H1 (cell line): ENCODE data around the gene MAP3K15. TPM values are rescaled to one million over a fixed set of nuclear protein-coding genes. Genes with fewer than 3 reads are reported as not detected.

Experiments used
- polyA plus RNA-seq, 7 experiments: library from polyadenylated mRNA; depleted of rRNA in 3 of 7; stranded (reverse) in 5 of 7; unstranded in 2 of 7; fragments of >200 nt in 5 of 7; fragments of 200-250 nt in 2 of 7; gene quantifications; 1 replicate in 5 of 7; 2 replicates in 1 of 7; 4 replicates in 1 of 7; pipeline versions ENCODE4 v1.2.1 to v1.2.3, GENCODE V29; 2011 to 2013; ENCODE audit warnings: missing spikeins in 2 of 7, mixed read lengths in 2 of 7
- total RNA-seq: library from RNA; stranded (reverse); fragmentation: NEBNext Ultra II Directional; extraction: Animal tissue kit (Norgen Biotek cat#: 25700); gene quantifications from 2 replicates; pipeline ENCODE4 v1.2.1, GENCODE V29; 2021
- TF ChIP-seq, protein P1 (sequence below): fragments of 300-600 bp; sonication (generic); IDR thresholded peaks from 2 replicates; pipeline ENCODE4 v1.7.1; 2012; ENCODE audit warnings: low read length, moderate library complexity, mild to moderate bottlenecking, inconsistent platforms; ENCODE audit not compliant: insufficient replicate concordance

MAP3K15 gene
- total and polyA plus RNA-seq, 2 of the 8 experiments (the other 6 are each of a cell fraction or from before 2014, with no cell fraction given) = 1.8 to 2.4 TPM

DNA sequence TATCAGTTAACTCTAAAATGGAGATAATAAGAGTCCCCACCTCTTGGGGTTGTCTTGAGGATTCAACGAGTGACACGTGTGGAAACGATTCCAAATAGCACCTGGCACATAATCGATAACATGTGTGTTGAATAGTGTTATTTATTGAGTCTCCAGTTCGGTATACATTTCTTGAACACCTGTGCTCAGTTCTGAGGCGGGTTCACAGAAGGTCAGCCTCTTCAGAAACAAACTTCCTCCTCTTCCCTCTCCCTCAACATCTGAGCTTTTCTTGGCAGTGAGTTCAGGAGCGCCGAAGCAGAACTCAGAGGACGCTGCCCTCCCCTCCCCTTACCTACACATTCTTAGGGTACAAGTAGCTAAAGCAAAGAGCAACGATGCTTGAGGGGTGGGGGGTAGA is 170.6 kb downstream of the MAP3K15 start (continued):
- TF ChIP-seq, protein P1, sequence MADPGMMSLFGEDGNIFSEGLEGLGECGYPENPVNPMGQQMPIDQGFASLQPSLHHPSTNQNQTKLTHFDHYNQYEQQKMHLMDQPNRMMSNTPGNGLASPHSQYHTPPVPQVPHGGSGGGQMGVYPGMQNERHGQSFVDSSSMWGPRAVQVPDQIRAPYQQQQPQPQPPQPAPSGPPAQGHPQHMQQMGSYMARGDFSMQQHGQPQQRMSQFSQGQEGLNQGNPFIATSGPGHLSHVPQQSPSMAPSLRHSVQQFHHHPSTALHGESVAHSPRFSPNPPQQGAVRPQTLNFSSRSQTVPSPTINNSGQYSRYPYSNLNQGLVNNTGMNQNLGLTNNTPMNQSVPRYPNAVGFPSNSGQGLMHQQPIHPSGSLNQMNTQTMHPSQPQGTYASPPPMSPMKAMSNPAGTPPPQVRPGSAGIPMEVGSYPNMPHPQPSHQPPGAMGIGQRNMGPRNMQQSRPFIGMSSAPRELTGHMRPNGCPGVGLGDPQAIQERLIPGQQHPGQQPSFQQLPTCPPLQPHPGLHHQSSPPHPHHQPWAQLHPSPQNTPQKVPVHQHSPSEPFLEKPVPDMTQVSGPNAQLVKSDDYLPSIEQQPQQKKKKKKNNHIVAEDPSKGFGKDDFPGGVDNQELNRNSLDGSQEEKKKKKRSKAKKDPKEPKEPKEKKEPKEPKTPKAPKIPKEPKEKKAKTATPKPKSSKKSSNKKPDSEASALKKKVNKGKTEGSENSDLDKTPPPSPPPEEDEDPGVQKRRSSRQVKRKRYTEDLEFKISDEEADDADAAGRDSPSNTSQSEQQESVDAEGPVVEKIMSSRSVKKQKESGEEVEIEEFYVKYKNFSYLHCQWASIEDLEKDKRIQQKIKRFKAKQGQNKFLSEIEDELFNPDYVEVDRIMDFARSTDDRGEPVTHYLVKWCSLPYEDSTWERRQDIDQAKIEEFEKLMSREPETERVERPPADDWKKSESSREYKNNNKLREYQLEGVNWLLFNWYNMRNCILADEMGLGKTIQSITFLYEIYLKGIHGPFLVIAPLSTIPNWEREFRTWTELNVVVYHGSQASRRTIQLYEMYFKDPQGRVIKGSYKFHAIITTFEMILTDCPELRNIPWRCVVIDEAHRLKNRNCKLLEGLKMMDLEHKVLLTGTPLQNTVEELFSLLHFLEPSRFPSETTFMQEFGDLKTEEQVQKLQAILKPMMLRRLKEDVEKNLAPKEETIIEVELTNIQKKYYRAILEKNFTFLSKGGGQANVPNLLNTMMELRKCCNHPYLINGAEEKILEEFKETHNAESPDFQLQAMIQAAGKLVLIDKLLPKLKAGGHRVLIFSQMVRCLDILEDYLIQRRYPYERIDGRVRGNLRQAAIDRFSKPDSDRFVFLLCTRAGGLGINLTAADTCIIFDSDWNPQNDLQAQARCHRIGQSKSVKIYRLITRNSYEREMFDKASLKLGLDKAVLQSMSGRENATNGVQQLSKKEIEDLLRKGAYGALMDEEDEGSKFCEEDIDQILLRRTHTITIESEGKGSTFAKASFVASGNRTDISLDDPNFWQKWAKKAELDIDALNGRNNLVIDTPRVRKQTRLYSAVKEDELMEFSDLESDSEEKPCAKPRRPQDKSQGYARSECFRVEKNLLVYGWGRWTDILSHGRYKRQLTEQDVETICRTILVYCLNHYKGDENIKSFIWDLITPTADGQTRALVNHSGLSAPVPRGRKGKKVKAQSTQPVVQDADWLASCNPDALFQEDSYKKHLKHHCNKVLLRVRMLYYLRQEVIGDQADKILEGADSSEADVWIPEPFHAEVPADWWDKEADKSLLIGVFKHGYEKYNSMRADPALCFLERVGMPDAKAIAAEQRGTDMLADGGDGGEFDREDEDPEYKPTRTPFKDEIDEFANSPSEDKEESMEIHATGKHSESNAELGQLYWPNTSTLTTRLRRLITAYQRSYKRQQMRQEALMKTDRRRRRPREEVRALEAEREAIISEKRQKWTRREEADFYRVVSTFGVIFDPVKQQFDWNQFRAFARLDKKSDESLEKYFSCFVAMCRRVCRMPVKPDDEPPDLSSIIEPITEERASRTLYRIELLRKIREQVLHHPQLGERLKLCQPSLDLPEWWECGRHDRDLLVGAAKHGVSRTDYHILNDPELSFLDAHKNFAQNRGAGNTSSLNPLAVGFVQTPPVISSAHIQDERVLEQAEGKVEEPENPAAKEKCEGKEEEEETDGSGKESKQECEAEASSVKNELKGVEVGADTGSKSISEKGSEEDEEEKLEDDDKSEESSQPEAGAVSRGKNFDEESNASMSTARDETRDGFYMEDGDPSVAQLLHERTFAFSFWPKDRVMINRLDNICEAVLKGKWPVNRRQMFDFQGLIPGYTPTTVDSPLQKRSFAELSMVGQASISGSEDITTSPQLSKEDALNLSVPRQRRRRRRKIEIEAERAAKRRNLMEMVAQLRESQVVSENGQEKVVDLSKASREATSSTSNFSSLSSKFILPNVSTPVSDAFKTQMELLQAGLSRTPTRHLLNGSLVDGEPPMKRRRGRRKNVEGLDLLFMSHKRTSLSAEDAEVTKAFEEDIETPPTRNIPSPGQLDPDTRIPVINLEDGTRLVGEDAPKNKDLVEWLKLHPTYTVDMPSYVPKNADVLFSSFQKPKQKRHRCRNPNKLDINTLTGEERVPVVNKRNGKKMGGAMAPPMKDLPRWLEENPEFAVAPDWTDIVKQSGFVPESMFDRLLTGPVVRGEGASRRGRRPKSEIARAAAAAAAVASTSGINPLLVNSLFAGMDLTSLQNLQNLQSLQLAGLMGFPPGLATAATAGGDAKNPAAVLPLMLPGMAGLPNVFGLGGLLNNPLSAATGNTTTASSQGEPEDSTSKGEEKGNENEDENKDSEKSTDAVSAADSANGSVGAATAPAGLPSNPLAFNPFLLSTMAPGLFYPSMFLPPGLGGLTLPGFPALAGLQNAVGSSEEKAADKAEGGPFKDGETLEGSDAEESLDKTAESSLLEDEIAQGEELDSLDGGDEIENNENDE = no peak
